HG03097 (cell line): ENCODE measurements around the gene CREBZF.
"Not testable (repeated sequence)": the region's sequence is repeated elsewhere in the genome, so short reads cannot be mapped to it uniquely, and the experiment has no call there.

Experiments
- ATAC-seq: cut with Tn5 transposase; IDR thresholded peaks from one replicate; pipeline ENCODE4 v1.9.1; 2021; ENCODE audit not compliant: unreplicated experiment, low FRiP score

CREBZF gene

GRCh38 chr11:85672105-85672902 lies 7.4 kb upstream of the CREBZF start:
- ATAC-seq, result no peak

GRCh38 chr11:85670949-85671663 lies 6.2 kb upstream of the CREBZF start:
- not testable (repeated sequence) for ATAC-seq

- no peak for ATAC-seq
These were observed 3.2 kb upstream of the CREBZF start for GRCh38 chr11:85668157-85668556.

GRCh38 chr11:85666687-85667086 lies 1.8 kb upstream of the CREBZF start:
- no peak for ATAC-seq

- no peak for ATAC-seq
These were observed 804 bp upstream of the CREBZF start for GRCh38 chr11:85665733-85666132.

- peak; percentile 64 for ATAC-seq
These were observed 945 bp downstream of the CREBZF start for GRCh38 chr11:85663753-85664614.

- ATAC-seq, result no peak
These were observed 1.7 kb downstream of the CREBZF start for GRCh38 chr11:85663080-85663752.

- no peak for ATAC-seq
These were observed 2.8 kb downstream of the CREBZF start for GRCh38 chr11:85661972-85662664.

GRCh38 chr11:85658180-85658579 lies 6.7 kb downstream of the CREBZF start:
- no peak for ATAC-seq

GRCh38 chr11:85656777-85657176 lies 8.2 kb downstream of the CREBZF start:
- ATAC-seq, result no peak

- ATAC-seq, result not testable (repeated sequence)
These were observed 10.6 kb downstream of the CREBZF start for GRCh38 chr11:85654343-85654742.

- no peak for ATAC-seq
These were observed 12.0 kb downstream of the CREBZF start for GRCh38 chr11:85652786-85653447.

GRCh38 chr11:85651118-85651517 lies 13.8 kb downstream of the CREBZF start:
- no peak for ATAC-seq

- peak; percentile 99 for ATAC-seq
These were observed 17.2 kb downstream of the CREBZF start, which contains the start of gene TMEM126A for GRCh38 chr11:85647604-85648299. TMEM126A (plus strand) TSS chr11:85647967; CDS start chr11:85650256, 2,289 bp downstream.

- ATAC-seq, result peak; percentile 9
These were observed 17.9 kb downstream of the CREBZF start for GRCh38 chr11:85647078-85647477.

GRCh38 chr11:85643191-85643614 lies 21.7 kb downstream of the CREBZF start:
- no peak for ATAC-seq

GRCh38 chr11:85634747-85635146 lies 30.2 kb downstream of the CREBZF start:
- no peak for ATAC-seq

GRCh38 chr11:85628771-85629341 lies 36.1 kb downstream of the CREBZF start:
- ATAC-seq, result no peak
